Body of pancreas (tissue), 4 donors: ENCODE measurements around the gene HAGHL. TPM values are rescaled to one million over a fixed set of nuclear protein-coding genes. Genes with fewer than 3 reads are reported as not detected.

Source experiments
- ATAC-seq: fragments of 150-250 bp; one replicate; pipeline ENCODE4 v1.9.1; 2016
- DNase-seq, 4 donors: peaks; one replicate each; pipeline ENCODE4 v3.0.0-alpha.2; 2019
- H3K27ac ChIP-seq, 4 donors: fragments of 200-600 bp; sonication (generic); 1 replicate in 3 of 4; 2 replicates in 1 of 4; pipeline versions ENCODE4 v1.5.1 to v1.6.1; 2016 to 2019; ENCODE audit warnings: mild to moderate bottlenecking in 1 of 4, mixed read lengths in 1 of 4, moderate library complexity in 1 of 4
- H3K27me3 ChIP-seq, 2 donors: fragments of 200-600 bp; sonication (generic); one replicate each; pipeline ENCODE4 v1.6.0; 2016; ENCODE audit warnings: mild to moderate bottlenecking in 1 of 2
- H3K36me3 ChIP-seq, 2 donors: fragments of 200-600 bp; sonication (generic); replicated peaks in 1 of 2; 2 replicates each; pipeline ENCODE4 v1.5.1; 2016; ENCODE audit warnings: low read depth in 2 of 2; ENCODE audit not compliant: insufficient read depth in 1 of 2
- H3K4me1 ChIP-seq: fragments of 200-600 bp; sonication (generic); one replicate; pipeline ENCODE4 v1.6.0; 2016
- H3K4me3 ChIP-seq, 2 donors: fragments of 200-600 bp; sonication (generic); 1 replicate in 1 of 2; 2 replicates in 1 of 2; pipeline ENCODE4 v1.5.1; 2016 to 2019
- H3K9me3 ChIP-seq, 3 donors: fragments of 200-600 bp; sonication (generic); 1 replicate in 2 of 3; 2 replicates in 1 of 3; pipeline ENCODE4 v1.5.1; 2016
- POLR2A ChIP-seq, 3 donors: fragments of 450-650 bp; IDR thresholded peaks; one replicate each; pipeline ENCODE4 v1.6.1; 2016; ENCODE audit warnings: antibody characterized with exemption in 3 of 3, mild to moderate bottlenecking in 2 of 3
- WGBS, 2 donors: methylation state at CpG; one replicate each; pipeline ENCODE4 v1.1.5; 2017; 5-methylcytosine and 5-hydroxymethylcytosine counted together
- intact Hi-C: fragments of 100-400 bp; cut with DNase I; formaldehyde crosslinking; loops from one replicate; pipeline ENCODE4 v1.15.1; 2023
- total RNA-seq, 2 donors: library from RNA; depleted of rRNA; stranded (reverse); fragments of >200 nt; gene quantifications; one replicate each; pipeline ENCODE4 v1.1.0, GENCODE V29; 2016
- TF ChIP-seq, protein P1 (sequence below), 7 experiments: fragments of 450-650 bp in 4 of 7; fragments of 200-600 bp in 3 of 7; sonication (generic) in 3 of 7; IDR thresholded peaks; one replicate each; pipeline ENCODE4 v1.5.1; 2016 to 2019; ENCODE audit warnings: antibody characterized with exemption in 7 of 7

HAGHL gene
- total RNA-seq, 2 donors from 2014 or later: 2.6 TPM; not detected in 1

DNA sequence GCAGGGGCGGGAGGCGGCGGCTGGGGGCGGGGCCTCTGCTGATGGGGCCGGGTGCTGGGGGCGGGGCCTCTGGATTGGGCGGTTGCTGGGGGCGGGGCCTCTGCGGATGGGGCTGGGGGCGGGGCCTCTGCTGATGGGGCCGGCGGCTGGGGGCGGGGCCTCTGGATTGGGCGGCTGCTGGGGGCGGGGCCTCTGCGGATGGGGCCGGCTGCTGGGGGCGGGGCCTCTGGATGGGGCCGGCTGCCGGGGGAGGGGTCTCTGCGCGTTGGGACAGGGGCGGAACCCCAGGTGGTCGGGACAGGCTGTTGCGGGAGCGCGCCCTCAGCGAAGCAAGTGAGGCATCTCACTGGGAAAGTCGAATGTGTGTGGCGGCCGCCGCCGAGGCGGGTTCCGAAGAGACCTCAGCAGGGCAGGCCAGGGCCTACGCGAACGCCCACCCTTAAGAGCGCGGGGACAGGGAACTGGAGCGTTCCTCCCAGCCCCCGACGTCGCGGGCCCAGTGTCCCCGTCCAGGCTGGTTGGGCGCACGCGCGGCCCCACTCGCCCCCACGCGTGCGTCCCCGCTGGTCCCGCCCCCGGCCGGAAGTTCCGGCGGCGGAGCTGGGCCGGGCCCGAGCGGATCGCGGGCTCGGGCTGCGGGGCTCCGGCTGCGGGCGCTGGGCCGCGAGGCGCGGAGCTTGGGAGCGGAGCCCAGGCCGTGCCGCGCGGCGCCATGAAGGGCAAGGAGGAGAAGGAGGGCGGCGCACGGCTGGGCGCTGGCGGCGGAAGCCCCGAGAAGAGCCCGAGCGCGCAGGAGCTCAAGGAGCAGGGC is 46.9 kb upstream of the HAGHL start, which contains the start of gene STUB1:
Gene STUB1 (plus strand): TSS at position 597 of the 811 bp plus-strand sequence. CDS start 116 bp downstream, at position 713.
- Histone ChIP-seq H3K36me3 (peaks cover 7 to 12% of the 10 kb centered on the region in 2 donors), H3K9me3 (no peaks in the 10 kb centered on the region), H3K27me3 (no peaks in the 10 kb centered on the region), H3K4me3 (peak within 1 kb of the TSS; percentile 0 to 29), H3K4me1 (peaks cover 59% of the 10 kb centered on the region), H3K27ac (peak within 1 kb of the TSS; percentile 86 to 95 (median 92))
- WGBS, 2 donors: 0% methylated on average over 3 to 76 of the region's 91 CpGs
- peak; percentile 64 for ATAC-seq
- TF ChIP-seq POLR2A (IDR thresholded peaks at IDR 0.05): peak; percentile 35 to 57 (median 41)
- TF ChIP-seq, protein P1, sequence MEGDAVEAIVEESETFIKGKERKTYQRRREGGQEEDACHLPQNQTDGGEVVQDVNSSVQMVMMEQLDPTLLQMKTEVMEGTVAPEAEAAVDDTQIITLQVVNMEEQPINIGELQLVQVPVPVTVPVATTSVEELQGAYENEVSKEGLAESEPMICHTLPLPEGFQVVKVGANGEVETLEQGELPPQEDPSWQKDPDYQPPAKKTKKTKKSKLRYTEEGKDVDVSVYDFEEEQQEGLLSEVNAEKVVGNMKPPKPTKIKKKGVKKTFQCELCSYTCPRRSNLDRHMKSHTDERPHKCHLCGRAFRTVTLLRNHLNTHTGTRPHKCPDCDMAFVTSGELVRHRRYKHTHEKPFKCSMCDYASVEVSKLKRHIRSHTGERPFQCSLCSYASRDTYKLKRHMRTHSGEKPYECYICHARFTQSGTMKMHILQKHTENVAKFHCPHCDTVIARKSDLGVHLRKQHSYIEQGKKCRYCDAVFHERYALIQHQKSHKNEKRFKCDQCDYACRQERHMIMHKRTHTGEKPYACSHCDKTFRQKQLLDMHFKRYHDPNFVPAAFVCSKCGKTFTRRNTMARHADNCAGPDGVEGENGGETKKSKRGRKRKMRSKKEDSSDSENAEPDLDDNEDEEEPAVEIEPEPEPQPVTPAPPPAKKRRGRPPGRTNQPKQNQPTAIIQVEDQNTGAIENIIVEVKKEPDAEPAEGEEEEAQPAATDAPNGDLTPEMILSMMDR (IDR thresholded peaks at IDR 0.05): no peak
- intact Hi-C loops: no loop called here
- peak; percentile 86 to 90 (median 87) for DNase-seq

DNA sequence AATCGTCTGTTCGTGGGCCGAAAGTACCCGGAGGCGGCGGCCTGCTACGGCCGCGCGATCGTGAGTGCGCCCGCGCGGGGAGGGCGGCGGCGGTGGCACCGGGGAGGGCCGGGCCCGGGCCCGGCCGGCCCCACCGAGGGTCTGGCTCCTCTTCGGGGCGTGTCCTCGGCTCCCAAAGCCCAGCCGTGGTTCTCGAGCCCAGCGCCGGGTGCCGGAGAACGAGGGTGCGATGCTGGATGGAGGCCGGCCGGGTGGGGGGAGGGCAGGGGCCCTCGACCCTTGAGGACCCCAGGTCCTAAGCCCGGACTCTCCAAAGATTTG is 46.3 kb upstream of the HAGHL start:
- DNase-seq (no peak), ATAC-seq (no peak)
- H3K9me3 ChIP-seq: no peaks in the 10 kb centered on the region
- H3K4me3 ChIP-seq: peak overlapping the region; percentile 0 to 29
- no peaks in the 10 kb centered on the region for H3K27me3 ChIP-seq
- WGBS, 2 donors: 0% methylated on average over 35 of the region's 38 CpGs; no CpG with 5 or more reads in 1 of the 2 donors
- H3K27ac ChIP-seq: peak overlapping the region; percentile 86 to 95 (median 92)
- TF ChIP-seq, protein P1 (IDR thresholded peaks at IDR 0.05): no peak
- TF ChIP-seq POLR2A (IDR thresholded peaks at IDR 0.05): no peak
- H3K4me1 ChIP-seq: peaks cover 59% of the 10 kb centered on the region
- intact Hi-C loops: no loop called here
- peaks cover 7 to 12% of the 10 kb centered on the region in 2 donors for H3K36me3 ChIP-seq

DNA sequence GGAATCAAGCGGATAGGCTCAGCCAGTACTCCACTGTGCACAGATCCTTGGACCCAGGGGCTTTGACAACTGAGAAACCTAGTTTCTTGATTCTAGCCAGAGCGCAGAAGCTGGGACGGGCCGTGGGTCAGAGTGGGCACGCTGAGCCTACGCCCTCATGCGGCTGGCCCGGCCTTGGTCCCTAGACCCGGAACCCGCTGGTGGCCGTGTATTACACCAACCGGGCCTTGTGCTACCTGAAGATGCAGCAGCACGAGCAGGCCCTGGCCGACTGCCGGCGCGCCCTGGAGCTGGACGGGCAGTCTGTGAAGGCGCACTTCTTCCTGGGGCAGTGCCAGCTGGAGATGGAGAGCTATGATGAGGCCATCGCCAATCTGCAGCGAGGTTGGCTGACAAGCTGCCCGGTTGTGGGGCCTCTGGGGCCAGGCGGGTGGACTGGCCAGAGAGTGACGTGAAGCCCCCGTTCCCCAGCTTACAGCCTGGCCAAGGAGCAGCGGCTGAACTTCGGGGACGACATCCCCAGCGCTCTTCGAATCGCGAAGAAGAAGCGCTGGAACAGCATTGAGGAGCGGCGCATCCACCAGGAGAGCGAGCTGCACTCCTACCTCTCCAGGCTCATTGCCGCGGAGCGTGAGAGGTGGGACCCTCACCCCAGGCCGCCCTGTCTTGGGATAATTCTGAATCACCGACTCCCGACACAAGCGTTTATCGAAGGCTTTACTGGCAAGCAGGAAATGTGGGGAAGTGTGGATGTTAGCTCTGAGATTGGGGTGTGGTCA is 45.8 kb upstream of the HAGHL start:
- Histone ChIP-seq H3K36me3 (peaks cover 7 to 12% of the 10 kb centered on the region in 2 donors), H3K4me3 (peak overlapping the region; percentile 0 to 29), H3K4me1 (peaks cover 60% of the 10 kb centered on the region), H3K27me3 (no peaks in the 10 kb centered on the region), H3K9me3 (no peaks in the 10 kb centered on the region), H3K27ac (peak overlapping the region in 3 of 4 donors; percentile 86 to 95 (median 90))
- TF ChIP-seq POLR2A (IDR thresholded peaks at IDR 0.05): no peak
- TF ChIP-seq, protein P1 (IDR thresholded peaks at IDR 0.05): no peak
- ATAC-seq: no peak
- DNase-seq: peak; percentile 58 to 64 (median 61)
- 38 to 81% methylated on average over 6 to 44 of the region's 44 CpGs for WGBS, 2 donors
- intact Hi-C loops: no loop called here

DNA sequence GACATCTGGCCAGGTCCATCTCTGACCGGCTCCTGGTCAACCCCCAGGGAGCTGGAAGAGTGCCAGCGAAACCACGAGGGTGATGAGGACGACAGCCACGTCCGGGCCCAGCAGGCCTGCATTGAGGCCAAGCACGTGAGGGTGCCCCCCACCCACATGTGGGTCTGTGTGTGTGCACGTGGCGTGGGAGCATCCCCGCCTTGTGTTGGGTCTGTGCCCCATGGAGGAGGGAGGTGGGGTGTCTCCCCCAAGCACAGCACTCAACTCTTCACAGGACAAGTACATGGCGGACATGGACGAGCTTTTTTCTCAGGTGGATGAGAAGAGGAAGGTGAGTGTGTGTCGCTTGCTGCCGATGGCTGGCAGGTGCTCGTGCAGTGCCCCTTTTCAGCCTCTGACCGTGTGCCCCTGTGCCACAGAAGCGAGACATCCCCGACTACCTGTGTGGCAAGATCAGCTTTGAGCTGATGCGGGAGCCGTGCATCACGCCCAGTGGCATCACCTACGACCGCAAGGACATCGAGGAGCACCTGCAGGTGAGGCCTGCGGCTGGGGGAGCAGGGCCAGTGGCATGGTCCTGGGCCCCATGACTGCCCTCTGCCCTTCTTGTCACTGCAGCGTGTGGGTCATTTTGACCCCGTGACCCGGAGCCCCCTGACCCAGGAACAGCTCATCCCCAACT is 45.0 kb upstream of the HAGHL start:
- 59 to 72% methylated on average over 17 to 26 of the region's 28 CpGs for WGBS, 2 donors
- peaks cover 7 to 12% of the 10 kb centered on the region in 2 donors for H3K36me3 ChIP-seq
- intact Hi-C loops: no loop called here
- H3K27ac ChIP-seq: peak overlapping the region in 1 of 4 donors; percentile 95
- H3K27me3 ChIP-seq: no peaks in the 10 kb centered on the region
- no peaks in the 10 kb centered on the region for H3K9me3 ChIP-seq
- no peak overlapping the region for H3K4me3 ChIP-seq
- ATAC-seq (no peak), DNase-seq (peak in 1 of 4 donors; percentile 42)
- H3K4me1 ChIP-seq: peaks cover 63% of the 10 kb centered on the region
- no peak for TF ChIP-seq POLR2A (IDR thresholded peaks at IDR 0.05)
- TF ChIP-seq, protein P1 (IDR thresholded peaks at IDR 0.05): no peak
